ENCODE measurements around the gene QSOX1.

Gene QSOX1

DNA sequence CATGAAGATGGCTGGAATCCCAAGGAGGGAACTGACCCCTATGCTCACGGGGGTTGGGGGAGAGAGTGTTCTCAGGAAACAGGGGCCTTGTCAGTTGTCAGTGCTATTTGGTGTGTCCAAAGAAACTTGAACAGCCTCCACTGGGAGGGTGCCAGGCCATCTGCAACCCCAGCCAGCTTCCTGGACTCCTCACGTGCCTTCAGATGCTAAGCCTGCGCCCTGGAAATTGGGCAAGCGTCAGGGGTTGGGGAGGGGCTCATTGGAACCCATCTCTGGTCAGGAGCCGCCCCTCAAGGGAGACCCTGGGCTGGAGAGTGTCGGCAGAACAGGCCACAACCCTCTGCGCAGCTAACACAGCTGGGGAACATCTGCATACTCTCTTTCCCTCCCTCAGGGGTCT lies 62.3 kb downstream of the QSOX1 start:
- no peak for DNase-seq

DNA sequence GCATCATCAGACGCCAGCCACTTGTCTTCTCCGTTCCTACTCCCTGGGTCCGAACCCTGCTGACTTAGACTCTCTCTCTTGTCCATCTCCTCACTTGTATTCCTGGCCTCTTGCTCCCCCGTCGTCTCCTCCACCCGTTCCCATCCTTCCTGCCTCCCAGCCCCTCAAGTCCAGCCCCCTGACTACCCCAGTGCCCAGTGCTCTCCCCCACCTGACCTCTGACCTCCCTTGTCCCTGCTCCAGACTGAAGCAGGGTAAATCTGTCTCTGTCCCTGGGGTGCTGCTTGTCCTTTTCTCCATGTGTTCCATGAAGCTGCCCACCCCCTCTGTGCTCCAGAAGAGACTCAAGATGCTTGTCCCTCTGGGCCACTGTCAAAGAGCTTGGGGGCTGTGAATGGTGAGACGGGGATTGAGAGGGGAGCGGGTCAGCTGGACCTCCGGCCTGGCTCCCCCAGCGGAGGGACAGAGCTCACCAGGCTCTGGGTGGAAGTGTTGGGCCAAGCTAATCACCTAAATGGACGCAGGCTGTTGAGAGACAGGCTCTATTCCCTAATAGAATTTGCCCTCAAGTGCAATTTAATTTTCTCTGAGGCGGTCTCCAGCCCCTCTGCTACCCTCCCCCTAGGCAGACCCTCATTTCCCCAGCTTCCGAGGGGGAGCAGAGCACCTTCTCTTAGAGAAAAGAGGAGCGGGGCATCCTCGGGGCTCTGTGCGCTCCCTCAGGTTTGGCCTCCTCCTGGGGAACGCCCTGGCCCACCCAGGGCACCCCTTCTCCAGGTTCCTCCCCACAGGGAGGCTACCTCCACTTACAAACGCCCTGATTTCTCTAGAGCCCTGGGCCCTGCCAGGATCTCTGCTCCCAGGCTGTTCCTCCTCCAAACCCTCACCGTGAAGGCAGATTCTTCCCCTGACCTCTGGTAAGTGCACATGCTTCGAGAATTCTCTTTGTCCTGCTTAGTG lies 64.4 kb downstream of the QSOX1 start:
- no peak for DNase-seq

DNA sequence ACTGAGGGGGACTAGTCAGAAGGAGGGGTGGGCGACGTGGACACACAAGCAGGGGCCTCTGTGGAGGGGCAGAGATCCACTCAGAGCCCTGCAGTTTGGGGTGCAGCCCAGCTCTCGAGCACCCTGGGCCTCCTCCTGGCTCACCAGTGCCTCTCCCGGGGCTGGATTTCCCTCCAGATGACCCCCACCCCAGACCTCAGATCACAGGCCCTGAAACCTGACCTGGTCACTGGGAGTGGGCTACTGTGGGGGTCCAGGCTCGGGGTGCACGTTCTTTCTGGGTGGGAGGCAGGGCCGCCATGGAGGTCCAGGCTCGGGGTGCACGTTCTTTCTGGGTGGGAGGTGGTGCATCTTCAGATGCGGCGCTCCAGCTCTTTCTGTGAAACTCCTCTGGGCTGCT lies 65.1 kb downstream of the QSOX1 start:
- no peak for DNase-seq

DNA sequence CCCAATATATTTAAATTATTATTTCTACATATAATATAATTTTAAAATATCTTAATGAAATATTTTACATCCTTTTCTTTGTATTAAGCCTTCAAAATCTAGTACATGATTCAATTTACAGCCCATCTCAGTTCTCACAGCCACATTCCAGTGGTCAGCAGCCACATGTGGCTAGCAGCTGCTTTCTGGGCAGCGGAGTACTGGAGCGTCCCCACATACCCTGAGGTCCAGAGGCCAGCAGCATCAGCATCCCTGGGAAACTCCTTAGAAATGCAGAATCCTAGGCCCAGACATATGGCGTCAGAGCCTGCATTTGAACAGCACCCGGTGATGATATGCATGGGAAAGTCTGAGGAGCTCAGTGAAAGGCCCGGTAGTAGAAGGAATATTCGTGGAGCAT lies 66.8 kb downstream of the QSOX1 start:
- DNase-seq = no peak

DNA sequence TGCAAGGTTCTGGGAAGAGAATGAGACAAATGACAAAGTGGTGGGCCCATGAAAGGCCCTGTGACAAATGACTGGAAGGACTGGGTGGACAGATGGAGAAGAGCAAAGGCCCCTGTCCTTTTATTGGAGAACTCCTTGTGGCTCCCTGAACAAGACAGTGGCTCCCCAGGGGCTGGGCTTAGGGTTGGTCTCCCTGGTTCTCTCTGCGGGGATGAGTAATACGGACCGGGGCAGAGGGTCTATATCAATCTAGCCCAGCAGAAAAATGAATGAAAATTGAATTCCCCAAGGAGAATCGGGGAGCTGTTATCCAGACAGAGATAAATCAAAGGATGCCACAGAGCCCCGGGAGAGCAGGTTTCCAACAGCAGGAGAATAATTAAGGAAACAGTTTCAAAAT lies 70.2 kb downstream of the QSOX1 start:
- DNase-seq = no peak

DNA sequence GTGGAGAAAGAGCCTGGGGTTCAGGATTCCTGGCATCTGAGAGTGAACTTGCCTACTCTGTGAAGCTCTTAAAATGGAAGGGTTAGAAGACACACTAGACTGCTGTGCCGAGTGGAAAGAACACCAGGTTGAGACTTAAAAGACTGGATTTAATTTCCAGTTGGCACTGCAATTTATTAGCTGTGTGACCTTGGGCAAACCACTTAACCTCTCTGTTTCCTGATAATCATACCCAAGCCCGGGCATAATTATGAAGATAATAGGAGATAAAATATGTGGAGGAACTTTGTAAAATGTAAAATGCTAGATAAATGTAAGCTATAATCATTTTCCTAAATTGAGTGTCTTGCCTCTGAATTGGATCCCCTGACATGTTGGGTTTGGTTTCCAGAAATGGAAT lies 70.7 kb downstream of the QSOX1 start:
- DNase-seq = no peak

DNA sequence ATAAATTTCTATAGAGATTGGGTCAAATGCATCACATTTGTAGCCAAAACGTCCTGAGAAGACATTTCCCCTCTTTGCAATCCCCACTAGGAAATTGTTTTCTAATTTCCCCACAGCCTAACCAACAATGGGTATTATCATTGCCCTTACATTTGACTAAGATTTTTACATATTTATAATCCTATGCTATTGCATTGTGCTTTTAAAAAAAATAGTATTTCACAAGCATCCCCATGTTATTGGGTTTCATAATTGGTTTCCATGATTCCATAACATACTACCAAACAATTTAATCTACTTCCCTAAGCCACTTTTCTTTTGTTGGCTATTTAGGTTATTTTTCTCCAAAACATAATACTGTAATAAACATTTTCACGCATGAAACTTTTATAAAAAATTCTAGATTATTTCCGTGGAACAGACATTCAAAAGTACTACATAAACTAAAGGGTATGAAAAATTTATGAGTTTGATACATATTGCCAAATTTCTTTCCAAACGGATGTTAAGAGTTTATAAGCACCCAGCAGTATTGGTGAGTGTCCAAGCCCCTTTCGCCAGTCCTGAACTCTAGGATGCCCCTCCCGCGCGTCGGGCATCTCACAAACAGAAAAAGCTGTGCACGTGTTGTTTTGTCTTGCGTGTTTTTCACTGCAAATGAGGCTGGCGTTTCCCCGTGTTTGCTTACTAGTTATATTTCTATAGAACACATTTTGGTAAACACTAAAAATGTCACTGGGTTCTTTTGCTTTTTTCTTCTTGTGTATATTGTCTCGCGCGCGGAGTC lies 73.4 kb downstream of the QSOX1 start:
- no peak for DNase-seq

DNA sequence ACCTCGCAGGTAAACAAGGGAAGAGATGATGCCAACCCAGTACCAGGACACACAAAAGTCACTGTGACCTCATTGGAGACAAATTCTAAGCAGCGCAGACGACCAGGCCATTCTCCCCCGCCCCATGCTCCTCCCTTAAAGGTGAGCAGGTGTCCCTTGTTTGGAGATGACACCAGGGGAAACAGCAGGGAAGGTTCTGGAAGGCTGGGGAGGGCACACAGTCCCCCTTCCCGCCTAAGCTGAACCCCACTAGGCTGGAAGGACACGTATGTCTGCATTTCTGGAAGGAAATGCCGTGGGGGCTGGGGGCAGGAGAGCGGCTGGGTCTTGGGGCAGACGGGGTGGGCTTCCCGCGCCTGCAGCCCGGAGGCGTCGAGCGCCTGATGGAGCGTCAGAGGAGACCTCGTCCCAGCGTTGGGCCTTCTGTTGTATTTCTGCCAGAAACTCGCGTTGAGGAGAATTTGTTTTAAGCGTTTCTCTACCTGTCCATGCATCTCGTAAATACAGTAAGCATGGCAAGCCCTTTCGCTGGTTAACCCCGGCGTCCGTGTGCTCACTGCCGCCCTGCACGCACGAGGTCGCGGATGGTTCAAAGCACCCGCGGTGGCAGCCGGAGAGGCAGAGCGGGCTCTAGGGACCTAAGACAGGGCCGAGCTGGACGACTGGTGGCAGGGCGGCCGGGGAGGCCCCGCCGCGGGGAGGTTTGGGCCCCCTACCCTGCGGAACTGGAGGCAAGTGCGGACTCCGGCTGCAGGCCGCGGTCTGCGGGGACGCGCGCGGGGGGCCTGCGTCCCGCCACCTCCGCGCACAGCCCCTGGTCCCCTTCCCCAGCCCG lies 74.2 kb downstream of the QSOX1 start:
- no peak for DNase-seq

DNA sequence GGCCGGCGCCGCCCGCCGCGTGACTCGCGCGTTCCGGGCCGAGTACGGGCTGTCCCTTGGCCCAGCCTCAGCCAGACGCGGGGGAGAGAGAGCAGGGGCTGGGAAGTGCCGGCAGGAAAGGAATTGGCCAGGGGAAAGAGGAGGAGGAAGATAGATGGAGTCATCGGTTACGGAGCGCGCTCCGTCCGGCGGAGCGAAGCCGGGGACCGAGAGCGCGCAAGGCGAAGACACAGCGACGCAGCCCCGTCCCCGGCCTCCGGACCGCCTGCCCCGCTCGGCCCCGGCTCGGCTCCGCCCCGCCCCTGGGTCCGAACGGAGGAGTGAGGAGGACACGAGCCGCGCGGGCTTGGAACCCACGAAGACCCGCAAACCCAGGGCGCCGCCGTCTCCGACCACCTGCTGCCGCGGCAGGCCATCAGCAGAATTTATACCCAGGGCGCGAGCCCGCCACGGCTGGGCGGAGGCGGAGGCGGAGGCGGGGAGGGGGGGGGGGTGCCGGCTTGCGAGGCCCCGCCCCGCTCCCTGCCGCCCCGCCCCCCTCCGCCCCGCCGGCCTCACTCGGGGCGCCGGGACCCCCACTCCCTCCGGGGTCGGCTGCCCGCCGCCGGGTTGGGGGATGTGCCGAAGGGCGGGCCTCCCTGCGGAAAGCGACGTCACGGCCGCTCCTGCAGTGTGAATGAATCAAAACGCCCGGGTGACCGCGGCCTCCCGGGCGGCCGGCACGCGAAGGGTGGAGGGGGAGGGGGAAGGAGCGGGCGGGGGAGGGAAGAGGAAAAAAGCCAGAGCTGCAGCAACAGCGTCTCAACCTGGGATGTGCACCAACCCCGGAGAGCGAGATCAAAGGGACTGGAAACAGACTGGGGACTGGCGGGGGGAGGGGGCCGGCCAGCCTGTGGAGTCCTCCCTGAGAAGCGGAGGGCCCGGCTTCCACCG lies 75.1 kb downstream of the QSOX1 start, which contains the start of gene LHX4:
Gene LHX4, plus strand, starts transcription at position 782 of the 933 bp plus-strand sequence. CDS start 266 bp downstream, outside the sequence.
- no peak for DNase-seq

DNA sequence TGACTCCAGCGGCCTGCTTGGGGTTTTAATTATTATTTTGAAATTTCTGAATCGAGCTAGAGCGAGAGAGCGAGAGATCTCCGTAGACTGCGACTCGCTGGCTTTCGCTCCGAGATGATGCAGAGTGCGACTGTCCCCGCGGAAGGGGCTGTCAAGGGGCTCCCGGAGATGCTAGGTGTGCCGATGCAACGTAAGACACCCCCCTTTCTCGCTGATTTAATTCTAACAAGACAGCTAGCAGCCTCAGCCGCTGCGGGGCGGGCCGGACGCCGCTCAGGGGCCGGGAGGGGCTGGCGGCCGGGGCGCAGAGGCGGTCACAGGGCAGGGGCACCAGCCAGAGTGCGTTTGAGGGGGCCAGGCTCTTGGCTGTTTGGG lies 75.7 kb downstream of the QSOX1 start:
- DNase-seq = no peak

DNA sequence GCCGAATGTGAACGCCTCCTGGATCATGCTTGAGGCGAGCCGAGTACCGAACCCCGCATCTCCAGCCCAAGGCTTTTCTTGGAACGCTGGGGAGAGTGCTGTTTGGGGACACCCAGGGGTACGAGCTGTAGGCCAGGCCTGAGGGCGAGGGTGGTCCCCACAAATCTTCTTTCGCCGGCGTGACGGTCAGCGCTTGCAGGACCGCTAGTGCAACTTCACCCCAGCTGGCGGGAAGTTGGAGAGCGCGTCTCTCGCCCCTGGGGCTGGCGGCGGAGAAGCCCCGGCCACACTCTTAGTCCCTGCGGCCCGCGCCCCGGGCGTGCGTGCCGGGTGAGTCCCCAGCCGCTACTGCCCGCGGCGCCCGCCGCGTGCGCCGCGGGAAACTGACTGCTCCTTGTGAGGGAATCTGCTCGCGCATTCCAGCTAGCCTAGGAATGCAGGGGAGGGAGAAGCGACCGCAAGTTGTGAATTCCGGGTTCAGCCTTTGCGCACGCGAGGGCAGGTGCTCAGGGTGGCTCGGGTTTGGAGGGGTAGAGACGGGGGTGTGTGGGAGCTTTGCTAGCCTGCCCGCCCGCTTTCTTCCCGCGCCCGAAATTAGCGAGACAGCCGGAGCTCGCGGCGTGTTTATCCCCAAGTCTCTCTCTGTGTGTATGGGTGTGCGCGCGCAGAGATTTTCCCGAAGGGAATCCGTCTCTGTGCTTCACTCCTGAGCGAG lies 76.3 kb downstream of the QSOX1 start:
- DNase-seq = no peak

DNA sequence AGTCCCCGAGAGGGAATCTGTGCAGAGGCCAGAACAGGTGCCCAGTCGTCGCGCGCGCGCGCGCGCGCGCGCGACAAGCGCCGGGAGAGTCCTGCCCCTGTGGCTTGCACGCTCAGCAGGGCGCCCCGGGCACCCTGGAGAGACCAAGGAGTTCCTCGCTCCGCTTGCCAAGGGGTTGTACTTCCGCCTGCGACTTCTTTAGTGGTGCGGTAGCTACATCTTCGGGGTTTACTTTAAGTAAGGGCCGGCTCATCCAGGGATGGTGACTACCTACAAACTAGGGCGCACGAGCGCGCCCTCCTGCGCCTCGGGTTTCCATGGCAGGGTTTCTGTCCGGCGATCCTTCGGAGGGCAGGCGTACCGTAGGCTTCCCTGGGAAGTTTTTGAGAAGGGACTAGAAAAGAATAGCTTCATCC lies 76.8 kb downstream of the QSOX1 start:
- no peak for DNase-seq

DNA sequence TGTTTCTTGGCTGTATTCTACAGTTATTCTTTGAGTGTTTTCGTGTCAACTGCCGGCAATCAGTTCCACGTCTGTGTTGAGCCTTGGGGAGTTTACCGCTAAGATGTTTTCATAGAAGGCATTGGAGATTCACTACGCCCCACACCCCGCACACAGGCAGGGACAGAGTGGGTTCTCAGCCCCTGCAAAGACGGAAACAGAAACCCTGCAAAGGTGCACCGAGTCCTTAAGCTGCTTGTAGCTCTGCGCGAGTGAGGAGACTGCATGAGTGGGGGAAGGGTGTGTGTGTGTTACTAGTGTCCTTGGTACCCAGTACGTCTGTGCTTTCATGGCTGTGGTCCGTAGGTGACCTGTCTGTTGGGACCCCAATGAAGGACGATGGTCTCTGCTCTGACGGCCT lies 77.3 kb downstream of the QSOX1 start:
- DNase-seq = no peak

DNA sequence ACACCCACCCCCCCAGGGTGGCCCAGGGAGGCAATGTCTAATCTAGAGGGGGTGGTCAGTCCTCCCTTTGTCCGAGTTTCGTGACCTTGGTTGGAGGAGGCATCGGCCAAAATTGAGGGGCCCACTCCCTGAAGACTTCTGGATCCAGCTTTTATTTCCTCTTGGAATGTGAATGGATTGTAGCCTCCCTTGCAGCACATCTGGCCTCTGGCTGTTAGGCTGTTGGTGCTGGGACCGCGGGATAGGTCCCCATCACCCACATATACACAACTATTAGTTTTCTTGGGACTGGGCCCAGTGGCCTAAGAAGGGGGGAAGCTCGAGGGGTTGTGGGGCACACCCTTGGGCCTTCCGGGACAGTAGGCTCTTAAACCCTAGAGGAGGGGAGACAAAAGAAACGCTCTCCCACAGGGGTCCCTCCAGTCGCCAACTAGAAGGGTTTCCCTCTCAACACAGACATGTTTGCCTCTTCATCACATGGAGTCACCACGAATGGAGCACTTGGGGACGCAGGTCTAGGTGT lies 77.9 kb downstream of the QSOX1 start:
- DNase-seq = no peak

DNA sequence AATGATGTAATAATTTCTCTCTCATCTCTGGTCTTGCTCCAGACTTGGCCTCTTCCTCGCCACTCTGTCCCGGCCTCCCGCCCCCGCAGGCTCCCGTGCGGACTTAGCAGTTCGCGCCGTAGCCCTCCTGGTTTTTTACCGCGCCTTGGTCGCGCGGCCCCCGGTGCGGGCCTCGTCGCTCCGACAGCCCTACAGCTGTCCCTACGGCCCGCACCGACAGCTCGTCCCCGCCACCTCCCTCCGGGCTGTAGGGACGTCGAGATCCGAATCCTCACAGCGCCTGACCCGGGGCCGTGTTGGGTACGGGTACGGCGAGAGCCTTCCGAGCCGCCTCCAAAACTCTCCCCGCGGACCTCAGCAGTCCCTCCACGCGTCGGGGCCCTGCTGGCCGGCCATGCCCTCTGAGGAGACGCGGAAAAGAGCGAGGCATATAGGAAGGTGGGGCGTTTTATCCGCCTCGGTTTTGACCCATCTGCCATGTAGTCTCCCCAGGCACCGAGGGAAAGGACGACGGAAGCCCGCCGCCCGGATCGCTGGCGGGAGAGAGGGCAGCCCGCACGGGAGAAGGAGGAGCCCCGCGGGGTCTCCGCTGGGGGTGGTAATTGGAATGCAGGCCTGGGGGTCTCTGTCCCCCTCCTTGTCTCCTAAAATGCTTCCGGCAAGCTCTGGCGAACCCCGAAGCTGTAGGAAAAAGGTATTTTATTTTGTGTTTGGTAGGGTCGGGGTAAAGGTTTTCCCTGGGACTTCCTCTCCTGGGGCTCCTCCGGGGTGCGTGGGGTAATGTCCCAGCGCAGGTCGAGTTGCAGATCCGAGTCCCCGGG lies 78.7 kb downstream of the QSOX1 start:
- peak; percentile 19 for DNase-seq

DNA sequence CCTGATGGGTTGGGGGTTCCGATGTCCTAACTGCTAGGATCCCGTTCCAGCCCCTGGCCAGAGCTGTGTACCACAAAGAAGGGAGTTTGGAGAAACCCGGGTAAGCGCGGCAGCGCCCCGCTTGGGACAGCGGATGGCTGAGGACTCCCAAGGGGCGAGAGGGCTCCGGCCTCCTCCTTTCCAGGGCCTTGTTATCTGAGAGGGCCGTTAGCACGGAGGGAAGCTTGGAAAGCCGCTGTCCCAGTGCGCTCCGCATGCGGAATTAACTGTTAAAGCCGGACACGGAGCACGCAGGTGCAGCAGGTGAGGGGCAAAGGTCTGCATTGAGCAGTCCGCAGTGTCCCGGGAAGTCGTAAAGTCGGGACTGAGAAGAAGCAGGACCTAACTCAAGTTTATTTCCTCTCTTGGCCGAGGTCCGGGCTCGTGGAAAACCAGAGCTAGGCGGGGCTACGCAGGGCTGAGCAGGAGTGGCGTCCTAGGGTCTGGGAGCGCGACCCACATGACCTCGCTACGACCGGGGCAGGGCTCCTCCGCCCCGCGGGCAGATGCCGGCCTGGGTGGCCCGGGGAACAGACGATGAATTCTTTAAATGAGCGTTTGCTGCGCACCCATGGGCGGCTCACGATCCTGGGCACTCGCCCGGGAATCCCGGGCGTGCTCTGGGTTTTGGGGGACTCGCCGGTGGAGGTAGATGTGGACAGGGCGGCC lies 79.9 kb downstream of the QSOX1 start:
- DNase-seq = peak; percentile 24

DNA sequence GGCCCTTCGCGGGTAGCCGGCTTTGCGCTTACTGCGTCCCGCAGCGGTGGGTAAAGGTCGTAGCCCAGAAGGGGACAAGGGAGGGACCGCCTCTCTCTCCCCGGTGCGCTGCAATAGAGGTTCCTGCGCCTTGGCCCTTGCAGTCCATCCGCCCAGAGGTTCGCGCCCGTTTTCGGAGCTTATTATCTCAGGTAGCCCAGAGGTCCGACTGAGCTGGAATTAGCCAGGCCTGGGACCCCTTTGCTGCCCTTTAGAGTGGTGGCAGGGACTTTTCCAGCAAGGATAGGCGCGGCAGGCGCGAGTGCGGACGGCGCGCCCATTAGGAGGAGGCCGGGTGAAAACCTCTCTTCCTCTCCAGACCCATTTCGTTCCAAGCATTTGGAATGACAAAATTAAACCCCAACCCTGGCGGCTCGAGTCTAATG lies 80.4 kb downstream of the QSOX1 start:
- DNase-seq = peak; percentile 13

DNA sequence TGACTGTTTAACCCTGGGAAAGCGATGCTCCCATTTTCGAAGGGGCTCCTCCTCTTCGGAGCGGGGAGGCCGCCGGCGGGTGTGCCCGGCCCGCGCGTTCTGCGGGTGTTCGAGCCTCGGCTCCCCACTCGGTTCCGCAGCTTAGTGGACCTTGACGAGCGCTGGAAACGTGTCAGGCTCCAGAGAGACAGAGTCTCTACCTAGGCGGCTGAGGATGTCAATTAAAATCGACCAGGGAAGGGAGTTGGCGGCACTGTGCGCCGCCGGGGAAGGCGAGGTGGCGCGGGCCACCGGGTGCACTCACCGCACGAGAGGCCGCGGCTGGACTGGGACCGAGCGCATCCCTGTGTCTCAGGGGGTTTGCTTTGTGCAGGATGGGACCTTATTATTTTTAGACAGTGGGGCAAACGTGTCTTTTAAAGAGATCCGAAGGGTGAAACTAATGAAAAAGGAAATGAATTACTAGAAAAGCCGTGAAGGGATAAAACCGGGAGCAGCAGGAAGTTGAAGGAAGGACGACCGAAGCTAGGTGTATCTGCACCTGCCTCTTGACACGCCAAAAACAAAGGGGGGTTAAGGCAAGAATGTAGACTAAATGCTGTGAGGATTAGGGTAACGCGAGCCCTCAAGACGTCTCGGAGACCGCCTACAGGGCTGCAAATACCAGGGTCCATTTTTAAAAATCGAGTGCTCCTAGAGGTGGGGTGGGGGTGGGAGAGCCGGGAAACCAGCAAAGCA lies 81.0 kb downstream of the QSOX1 start:
- DNase-seq = no peak

Measured in femur (tissue), 1 donor.